ENCODE measurements around the gene ACTR10.

The ACTR10 gene

DNA sequence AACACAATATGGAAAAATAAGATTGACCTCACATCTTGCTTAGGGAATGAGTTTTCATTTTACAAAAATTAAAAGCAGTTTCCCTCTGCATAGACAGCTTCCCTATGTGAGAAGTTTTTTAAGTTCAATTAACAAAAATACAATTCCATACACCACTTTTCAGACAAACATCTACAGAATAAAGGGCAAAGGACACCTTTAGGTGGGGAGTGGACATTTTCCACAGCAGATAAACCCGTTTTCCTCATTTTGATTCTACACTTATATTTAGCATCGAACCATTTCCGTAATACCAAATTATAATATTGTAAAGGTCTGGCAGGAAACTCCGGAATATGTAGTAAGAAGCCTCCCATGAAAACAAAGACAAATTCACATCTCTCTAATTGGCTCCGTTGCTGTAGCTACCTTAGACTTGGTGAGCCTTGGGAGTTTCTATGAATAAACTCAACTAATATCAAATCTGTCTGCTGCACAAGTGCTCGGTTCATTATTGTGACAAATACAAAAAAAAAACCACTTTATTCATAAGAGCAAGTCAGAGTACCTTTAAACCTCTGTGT lies 49.6 kb upstream of the ACTR10 start:
- Histone ChIP-seq H3K9me3 (ENCODE audit: control insufficient read depth, insufficient read depth, low read depth, low read length) (no peaks in the 10 kb centered on the region), H3K36me3 (ENCODE audit: control insufficient read depth in 2 of 2, insufficient read depth in 1 of 2, low read length in 2 of 2) (no peaks in the 10 kb centered on the region), H3K27ac (ENCODE audit: extremely low read depth, low read depth, low read length) (no peak overlapping the region), H3K4me3 (ENCODE audit: low read depth, low read length) (no peak overlapping the region), H3K4me1 (ENCODE audit: control insufficient read depth, insufficient read depth, low read length) (no peaks in the 10 kb centered on the region)
- POLR2A ChIA-PET = no interaction called here
- CTCF ChIA-PET = interaction anchor here (1.1 kb wide), 1 partner anchor 62 kb away, joined by 3 read pairs; no protein-coding TSS in a partner anchor
- TF ChIP-seq KLF9 (tag by site-specific recombination; IDR thresholded peaks at IDR 0.05; ENCODE audit: low read depth) = no peak
- TF ChIP-seq ZNF114 (tag by site-specific recombination; IDR thresholded peaks at IDR 0.05) = no peak

DNA sequence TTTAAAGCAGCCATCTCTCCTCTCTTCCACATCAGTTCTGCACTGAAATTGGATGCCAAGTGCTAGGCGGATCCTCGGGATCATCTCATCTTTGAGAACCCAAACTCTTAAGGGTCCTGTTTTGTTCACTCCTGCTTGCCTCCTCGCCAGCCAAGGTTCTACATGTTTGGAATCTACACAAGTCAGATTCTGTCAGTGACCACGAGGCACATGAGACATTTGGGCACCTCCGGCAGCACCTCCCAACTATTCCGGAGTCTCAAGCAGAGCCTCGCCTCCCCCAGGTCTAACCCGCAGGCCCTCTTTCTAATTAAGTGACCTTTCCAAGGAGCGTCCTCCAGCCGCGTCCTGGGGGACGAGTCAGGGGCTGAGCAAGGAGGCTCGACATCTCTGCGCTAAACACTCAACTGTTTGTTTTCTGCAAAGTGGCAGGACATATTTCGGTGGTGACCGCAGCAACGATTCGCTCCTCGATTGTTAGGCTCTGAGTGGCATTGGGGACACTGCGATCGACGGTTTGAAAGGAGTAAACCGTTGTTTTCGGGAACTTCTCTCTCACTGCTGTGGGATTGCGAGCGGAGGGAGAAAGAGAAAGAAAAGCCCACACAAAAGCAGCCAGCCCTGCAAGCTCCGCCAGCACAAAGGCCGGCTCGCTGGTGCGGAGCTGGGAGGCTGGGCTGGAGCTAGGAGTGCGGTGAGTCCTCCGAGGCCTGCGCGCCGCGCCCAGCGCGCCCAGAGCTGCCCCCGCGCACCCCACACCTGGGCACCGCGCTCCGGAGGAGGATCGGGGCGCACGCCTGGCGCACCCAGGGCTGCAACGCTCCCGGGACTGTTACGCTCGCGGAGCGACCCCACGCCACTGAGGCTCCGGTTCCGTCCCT lies 48.6 kb upstream of the ACTR10 start:
- Histone ChIP-seq H3K4me1 (ENCODE audit: control insufficient read depth, insufficient read depth, low read length) (no peaks in the 10 kb centered on the region), H3K36me3 (ENCODE audit: control insufficient read depth in 2 of 2, insufficient read depth in 1 of 2, low read length in 2 of 2) (no peaks in the 10 kb centered on the region), H3K27ac (ENCODE audit: extremely low read depth, low read depth, low read length) (peak overlapping the region; percentile 50; the same call in 1 of the 2 replicates), H3K4me3 (ENCODE audit: low read depth, low read length) (peak overlapping the region; percentile 92), H3K9me3 (ENCODE audit: control insufficient read depth, insufficient read depth, low read depth, low read length) (no peaks in the 10 kb centered on the region)
- ChIA-PET CTCF (interaction anchor here (0.6 to 1.1 kb wide), 2 partner anchors 63 to 296 kb away, joined by 3 to 4 read pairs; no protein-coding TSS in a partner anchor), POLR2A (interaction anchor here (0.5 to 1.3 kb wide), 2 partner anchors 84 to 93 kb away, joined by 6 to 9 read pairs; partner anchors contain the start of gene PSMA3)
- TF ChIP-seq, protein P1, sequence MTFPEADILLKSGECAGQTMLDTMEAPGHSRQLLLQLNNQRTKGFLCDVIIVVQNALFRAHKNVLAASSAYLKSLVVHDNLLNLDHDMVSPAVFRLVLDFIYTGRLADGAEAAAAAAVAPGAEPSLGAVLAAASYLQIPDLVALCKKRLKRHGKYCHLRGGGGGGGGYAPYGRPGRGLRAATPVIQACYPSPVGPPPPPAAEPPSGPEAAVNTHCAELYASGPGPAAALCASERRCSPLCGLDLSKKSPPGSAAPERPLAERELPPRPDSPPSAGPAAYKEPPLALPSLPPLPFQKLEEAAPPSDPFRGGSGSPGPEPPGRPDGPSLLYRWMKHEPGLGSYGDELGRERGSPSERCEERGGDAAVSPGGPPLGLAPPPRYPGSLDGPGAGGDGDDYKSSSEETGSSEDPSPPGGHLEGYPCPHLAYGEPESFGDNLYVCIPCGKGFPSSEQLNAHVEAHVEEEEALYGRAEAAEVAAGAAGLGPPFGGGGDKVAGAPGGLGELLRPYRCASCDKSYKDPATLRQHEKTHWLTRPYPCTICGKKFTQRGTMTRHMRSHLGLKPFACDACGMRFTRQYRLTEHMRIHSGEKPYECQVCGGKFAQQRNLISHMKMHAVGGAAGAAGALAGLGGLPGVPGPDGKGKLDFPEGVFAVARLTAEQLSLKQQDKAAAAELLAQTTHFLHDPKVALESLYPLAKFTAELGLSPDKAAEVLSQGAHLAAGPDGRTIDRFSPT (tag by site-specific recombination; IDR thresholded peaks at IDR 0.05) = no peak
- peak; percentile 64 for TF ChIP-seq ZBTB17 (tag by site-specific recombination; IDR thresholded peaks at IDR 0.05)
- TF ChIP-seq, protein P2, sequence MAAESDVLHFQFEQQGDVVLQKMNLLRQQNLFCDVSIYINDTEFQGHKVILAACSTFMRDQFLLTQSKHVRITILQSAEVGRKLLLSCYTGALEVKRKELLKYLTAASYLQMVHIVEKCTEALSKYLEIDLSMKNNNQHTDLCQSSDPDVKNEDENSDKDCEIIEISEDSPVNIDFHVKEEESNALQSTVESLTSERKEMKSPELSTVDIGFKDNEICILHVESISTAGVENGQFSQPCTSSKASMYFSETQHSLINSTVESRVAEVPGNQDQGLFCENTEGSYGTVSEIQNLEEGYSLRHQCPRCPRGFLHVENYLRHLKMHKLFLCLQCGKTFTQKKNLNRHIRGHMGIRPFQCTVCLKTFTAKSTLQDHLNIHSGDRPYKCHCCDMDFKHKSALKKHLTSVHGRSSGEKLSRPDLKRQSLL (tag by site-specific recombination; IDR thresholded peaks at IDR 0.05) = no peak
- TF ChIP-seq, protein P3, sequence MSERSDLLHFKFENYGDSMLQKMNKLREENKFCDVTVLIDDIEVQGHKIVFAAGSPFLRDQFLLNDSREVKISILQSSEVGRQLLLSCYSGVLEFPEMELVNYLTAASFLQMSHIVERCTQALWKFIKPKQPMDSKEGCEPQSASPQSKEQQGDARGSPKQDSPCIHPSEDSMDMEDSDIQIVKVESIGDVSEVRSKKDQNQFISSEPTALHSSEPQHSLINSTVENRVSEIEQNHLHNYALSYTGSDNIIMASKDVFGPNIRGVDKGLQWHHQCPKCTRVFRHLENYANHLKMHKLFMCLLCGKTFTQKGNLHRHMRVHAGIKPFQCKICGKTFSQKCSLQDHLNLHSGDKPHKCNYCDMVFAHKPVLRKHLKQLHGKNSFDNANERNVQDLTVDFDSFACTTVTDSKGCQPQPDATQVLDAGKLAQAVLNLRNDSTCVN (tag by site-specific recombination; optimal IDR thresholded peaks at IDR 0.05) = peak; percentile 88
- TF ChIP-seq ZNF335 (tag by site-specific recombination; conservative IDR thresholded peaks at IDR 0.05) = peak; percentile 28
- TF ChIP-seq ZBTB8A (tag by site-specific recombination; IDR thresholded peaks at IDR 0.05) = peak; percentile 71; the same call in 1 of the 2 replicates
- TF ChIP-seq, protein P4, sequence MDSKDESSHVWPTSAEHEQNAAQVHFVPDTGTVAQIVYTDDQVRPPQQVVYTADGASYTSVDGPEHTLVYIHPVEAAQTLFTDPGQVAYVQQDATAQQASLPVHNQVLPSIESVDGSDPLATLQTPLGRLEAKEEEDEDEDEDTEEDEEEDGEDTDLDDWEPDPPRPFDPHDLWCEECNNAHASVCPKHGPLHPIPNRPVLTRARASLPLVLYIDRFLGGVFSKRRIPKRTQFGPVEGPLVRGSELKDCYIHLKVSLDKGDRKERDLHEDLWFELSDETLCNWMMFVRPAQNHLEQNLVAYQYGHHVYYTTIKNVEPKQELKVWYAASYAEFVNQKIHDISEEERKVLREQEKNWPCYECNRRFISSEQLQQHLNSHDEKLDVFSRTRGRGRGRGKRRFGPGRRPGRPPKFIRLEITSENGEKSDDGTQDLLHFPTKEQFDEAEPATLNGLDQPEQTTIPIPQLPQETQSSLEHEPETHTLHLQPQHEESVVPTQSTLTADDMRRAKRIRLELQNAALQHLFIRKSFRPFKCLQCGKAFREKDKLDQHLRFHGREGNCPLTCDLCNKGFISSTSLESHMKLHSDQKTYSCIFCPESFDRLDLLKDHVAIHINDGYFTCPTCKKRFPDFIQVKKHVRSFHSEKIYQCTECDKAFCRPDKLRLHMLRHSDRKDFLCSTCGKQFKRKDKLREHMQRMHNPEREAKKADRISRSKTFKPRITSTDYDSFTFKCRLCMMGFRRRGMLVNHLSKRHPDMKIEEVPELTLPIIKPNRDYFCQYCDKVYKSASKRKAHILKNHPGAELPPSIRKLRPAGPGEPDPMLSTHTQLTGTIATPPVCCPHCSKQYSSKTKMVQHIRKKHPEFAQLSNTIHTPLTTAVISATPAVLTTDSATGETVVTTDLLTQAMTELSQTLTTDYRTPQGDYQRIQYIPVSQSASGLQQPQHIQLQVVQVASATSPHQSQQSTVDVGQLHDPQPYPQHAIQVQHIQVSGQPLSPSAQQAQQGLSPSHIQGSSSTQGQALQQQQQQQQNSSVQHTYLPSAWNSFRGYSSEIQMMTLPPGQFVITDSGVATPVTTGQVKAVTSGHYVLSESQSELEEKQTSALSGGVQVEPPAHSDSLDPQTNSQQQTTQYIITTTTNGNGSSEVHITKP (tag by site-specific recombination; IDR thresholded peaks at IDR 0.05) = peak; percentile 58; the same call in 1 of the 2 replicates
- peak; percentile 50 for TF ChIP-seq ZNF600 (tag by site-specific recombination; IDR thresholded peaks at IDR 0.05)
- TF ChIP-seq, protein P5, sequence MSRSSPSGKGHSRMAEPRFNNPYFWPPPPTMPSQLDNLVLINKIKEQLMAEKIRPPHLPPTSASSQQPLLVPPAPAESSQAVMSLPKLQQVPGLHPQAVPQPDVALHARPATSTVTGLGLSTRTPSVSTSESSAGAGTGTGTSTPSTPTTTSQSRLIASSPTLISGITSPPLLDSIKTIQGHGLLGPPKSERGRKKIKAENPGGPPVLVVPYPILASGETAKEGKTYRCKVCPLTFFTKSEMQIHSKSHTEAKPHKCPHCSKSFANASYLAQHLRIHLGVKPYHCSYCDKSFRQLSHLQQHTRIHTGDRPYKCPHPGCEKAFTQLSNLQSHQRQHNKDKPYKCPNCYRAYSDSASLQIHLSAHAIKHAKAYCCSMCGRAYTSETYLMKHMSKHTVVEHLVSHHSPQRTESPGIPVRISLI (tag by site-specific recombination; IDR thresholded peaks at IDR 0.05) = no peak
